ENCODE data around the gene TEX12. TPM values are rescaled to one million over a fixed set of nuclear protein-coding genes. Genes with fewer than 3 reads are reported as not detected.

The TEX12 gene, protein sequence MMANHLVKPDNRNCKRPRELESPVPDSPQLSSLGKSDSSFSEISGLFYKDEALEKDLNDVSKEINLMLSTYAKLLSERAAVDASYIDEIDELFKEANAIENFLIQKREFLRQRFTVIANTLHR
- total RNA-seq = 1 to 10 TPM in 1 of 2 donors, not detected in 1; 4.0 TPM

DNA sequence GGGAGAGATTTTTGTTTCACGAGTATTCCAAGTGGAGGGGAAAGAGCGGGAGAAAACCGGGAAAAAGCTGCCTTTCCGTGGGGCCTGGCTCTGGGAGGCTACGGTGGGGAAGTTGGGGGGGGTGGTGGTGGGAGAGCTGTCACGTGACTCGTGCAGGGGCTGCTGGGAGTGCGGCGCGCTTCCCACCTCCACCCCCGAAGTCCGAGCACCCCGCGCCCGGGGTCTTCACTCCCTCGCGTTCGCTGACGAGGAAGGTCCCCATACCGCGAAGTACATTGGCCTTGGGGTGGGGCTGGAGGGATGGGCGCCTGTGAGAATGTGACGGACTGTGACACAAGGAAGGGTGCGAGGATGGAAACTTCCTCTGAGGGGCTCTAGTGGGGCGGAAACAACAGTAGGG, at the start of gene TEX12:
Gene TEX12 (plus strand): TSS at position 228 of the 400 bp plus-strand sequence. CDS start 1,897 bp downstream, outside the sequence.
- H3K9me3 ChIP-seq = no peaks in the 10 kb centered on the region
- intact Hi-C loops (cut with DNase I) = no loop called here
- TF ChIP-seq POLR2AphosphoS5 (IDR thresholded peaks at IDR 0.05) (no peak), POLR2A (IDR thresholded peaks at IDR 0.05) (no peak)
- TF ChIP-seq, protein P1, sequence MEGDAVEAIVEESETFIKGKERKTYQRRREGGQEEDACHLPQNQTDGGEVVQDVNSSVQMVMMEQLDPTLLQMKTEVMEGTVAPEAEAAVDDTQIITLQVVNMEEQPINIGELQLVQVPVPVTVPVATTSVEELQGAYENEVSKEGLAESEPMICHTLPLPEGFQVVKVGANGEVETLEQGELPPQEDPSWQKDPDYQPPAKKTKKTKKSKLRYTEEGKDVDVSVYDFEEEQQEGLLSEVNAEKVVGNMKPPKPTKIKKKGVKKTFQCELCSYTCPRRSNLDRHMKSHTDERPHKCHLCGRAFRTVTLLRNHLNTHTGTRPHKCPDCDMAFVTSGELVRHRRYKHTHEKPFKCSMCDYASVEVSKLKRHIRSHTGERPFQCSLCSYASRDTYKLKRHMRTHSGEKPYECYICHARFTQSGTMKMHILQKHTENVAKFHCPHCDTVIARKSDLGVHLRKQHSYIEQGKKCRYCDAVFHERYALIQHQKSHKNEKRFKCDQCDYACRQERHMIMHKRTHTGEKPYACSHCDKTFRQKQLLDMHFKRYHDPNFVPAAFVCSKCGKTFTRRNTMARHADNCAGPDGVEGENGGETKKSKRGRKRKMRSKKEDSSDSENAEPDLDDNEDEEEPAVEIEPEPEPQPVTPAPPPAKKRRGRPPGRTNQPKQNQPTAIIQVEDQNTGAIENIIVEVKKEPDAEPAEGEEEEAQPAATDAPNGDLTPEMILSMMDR (IDR thresholded peaks at IDR 0.05) = no peak
- H3K4me3 ChIP-seq = no peak within 1 kb of the TSS
- H3K36me3 ChIP-seq = no peaks in the 10 kb centered on the region
- no peaks in the 10 kb centered on the region for H3K4me1 ChIP-seq (replicated peaks)
- no peaks in the 10 kb centered on the region for H3K27me3 ChIP-seq (replicated peaks; ENCODE audit: insufficient read depth)
- no peak for DNase-seq (ENCODE audit: low spot score)
- no peak within 1 kb of the TSS for H3K27ac ChIP-seq
- 86% methylated on average over 25 of the region's 25 CpGs for WGBS

DNA sequence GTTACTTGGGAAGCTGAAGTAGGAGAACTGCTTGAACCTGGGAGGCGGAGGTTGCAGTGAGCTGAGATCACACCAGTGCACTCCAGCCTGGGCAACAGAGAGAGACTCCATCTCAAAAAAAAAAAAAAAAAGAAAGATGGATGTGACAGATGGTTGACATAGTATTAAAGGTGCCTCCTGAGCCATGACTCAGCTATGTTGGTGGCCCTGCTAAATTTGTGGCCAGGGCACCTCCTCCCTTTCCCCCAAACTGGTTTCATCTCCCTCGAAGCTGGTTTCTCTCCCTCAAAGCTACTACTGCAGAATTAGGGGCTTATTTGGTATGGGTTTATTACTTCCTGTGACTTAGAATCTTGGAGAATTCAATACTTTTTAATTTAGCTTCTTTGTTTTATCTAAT, 49.0 kb upstream of the TEX12 start:
- intact Hi-C loops (cut with DNase I) = loop anchor here (5.0 kb wide), 1 partner anchor 54 kb away; no protein-coding TSS in a partner anchor

DNA sequence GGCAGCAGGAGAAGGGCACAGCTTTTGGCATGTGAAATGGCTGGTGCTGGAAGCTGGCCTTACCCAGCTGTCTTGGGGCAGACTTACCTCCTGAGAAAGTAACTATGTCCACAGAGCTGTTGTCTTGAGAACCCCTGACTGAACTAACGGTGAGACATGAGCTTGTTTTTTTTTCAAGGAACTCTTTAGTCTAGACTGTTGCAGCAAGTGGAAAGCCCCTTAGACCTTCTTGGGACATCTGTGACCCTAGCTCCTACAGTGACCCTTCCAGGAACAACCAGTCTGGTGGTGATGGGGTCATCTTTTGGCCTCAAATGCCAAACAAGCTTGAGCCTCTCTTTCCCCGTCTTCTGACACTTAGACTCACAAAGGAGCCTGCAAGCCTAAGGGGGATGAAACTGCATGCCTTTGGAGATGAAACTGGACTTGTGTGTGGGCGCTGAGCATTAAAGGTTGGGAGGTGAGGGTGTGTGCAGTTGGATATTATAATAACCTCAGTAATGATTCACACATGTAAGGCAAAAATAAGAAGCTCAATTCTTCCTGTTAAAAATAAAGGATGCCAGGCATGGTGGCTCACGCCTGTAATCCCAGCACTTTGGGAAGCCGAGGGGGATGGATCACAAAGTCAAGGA, 45.1 kb upstream of the TEX12 start:
- 92% methylated on average over 5 of the region's 5 CpGs for WGBS

More for the DNA sequence above, 49.0 kb upstream of the TEX12 start:
- no peaks in the 10 kb centered on the region for H3K27me3 ChIP-seq (replicated peaks; ENCODE audit: insufficient read depth)
- no peak overlapping the region for H3K4me3 ChIP-seq
- no peaks in the 10 kb centered on the region for H3K36me3 ChIP-seq
- no peaks in the 10 kb centered on the region for H3K9me3 ChIP-seq
- WGBS = 76% methylated on average over 2 of the region's 2 CpGs
- no peak for DNase-seq (ENCODE audit: low spot score)
- H3K27ac ChIP-seq = no peak overlapping the region
- H3K4me1 ChIP-seq (replicated peaks) = no peaks in the 10 kb centered on the region
- TF ChIP-seq POLR2AphosphoS5 (IDR thresholded peaks at IDR 0.05) (no peak), POLR2A (IDR thresholded peaks at IDR 0.05) (no peak)
- TF ChIP-seq, protein P1 (IDR thresholded peaks at IDR 0.05) = no peak

DNA sequence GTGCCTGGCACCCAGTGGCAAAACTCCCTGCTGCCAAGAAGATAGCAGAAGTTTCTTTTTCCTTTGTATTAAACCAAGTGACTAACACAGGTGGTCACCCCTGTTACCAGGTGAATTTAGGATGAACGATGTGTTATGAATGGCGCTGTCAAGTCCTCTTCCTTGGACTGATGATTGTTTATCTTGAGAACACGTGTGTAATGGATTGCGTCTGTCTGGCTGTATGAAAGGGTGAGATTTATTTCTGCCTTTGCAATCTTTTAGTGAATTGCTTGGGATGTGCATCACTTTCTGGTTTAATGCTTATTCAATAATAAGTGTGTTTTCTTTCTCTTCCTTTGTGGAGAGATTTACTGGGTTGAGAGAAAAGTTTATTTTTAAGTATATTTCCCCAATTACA, 44.0 kb upstream of the TEX12 start:
- Histone ChIP-seq H3K27ac (no peak overlapping the region), H3K4me1 (replicated peaks) (no peaks in the 10 kb centered on the region), H3K4me3 (no peak overlapping the region), H3K36me3 (no peaks in the 10 kb centered on the region), H3K9me3 (no peaks in the 10 kb centered on the region), H3K27me3 (replicated peaks; ENCODE audit: insufficient read depth) (no peaks in the 10 kb centered on the region)
- intact Hi-C loops (cut with DNase I) = no loop called here
- TF ChIP-seq POLR2A (IDR thresholded peaks at IDR 0.05) (no peak), POLR2AphosphoS5 (IDR thresholded peaks at IDR 0.05) (no peak)
- TF ChIP-seq, protein P1 (IDR thresholded peaks at IDR 0.05) = no peak
- no peak for DNase-seq (ENCODE audit: low spot score)
- 54% methylated on average over 4 of the region's 4 CpGs for WGBS

More for the DNA sequence above, 45.1 kb upstream of the TEX12 start:
- H3K36me3 ChIP-seq = no peaks in the 10 kb centered on the region
- H3K27ac ChIP-seq = no peak overlapping the region
- H3K27me3 ChIP-seq (replicated peaks; ENCODE audit: insufficient read depth) = no peaks in the 10 kb centered on the region
- TF ChIP-seq POLR2AphosphoS5 (IDR thresholded peaks at IDR 0.05) = no peak
- TF ChIP-seq, protein P1 (IDR thresholded peaks at IDR 0.05) = no peak
- TF ChIP-seq POLR2A (IDR thresholded peaks at IDR 0.05) = no peak
- intact Hi-C loops (cut with DNase I) = no loop called here
- DNase-seq (ENCODE audit: low spot score) = no peak
- no peaks in the 10 kb centered on the region for H3K4me1 ChIP-seq (replicated peaks)
- no peak overlapping the region for H3K4me3 ChIP-seq
- no peaks in the 10 kb centered on the region for H3K9me3 ChIP-seq

DNA sequence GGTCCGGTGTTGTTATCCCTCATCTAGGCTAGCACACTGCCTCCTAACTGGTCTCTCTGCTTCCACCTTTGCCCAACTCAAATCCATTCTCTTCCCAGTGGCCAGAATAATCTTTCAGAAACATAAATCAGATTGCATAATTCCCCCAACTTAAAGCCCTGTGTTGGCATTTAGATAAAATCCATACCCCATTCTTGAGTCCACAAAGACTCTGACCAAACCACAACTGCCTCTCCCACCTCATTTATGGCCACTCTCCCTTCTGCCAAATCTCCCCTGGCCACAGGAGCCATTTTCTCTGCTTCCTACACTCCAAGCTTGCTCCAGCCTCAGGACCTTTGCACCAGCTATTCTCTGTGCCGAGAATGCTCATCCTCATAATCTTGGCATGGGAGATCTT, 40.1 kb upstream of the TEX12 start:
- intact Hi-C loops (cut with DNase I) = no loop called here
- 99% methylated on average over 2 of the region's 2 CpGs for WGBS

More for the DNA sequence above, 40.1 kb upstream of the TEX12 start:
- no peaks in the 10 kb centered on the region for H3K36me3 ChIP-seq
- TF ChIP-seq, protein P1 (IDR thresholded peaks at IDR 0.05) = no peak
- TF ChIP-seq POLR2A (IDR thresholded peaks at IDR 0.05) = no peak
- no peak for TF ChIP-seq POLR2AphosphoS5 (IDR thresholded peaks at IDR 0.05)
- no peak for DNase-seq (ENCODE audit: low spot score)
- H3K27ac ChIP-seq = no peak overlapping the region
- H3K4me1 ChIP-seq (replicated peaks) = no peaks in the 10 kb centered on the region
- no peak overlapping the region for H3K4me3 ChIP-seq
- no peaks in the 10 kb centered on the region for H3K27me3 ChIP-seq (replicated peaks; ENCODE audit: insufficient read depth)
- H3K9me3 ChIP-seq = no peaks in the 10 kb centered on the region

Data from prostate gland (tissue), 2 donors.